ENCODE data around the gene ARL13B. TPM values are rescaled to one million over a fixed set of nuclear protein-coding genes. Genes with fewer than 3 reads are reported as not detected.
"Not testable (repeated sequence)": the region's sequence is repeated elsewhere in the genome, so short reads cannot be mapped to it uniquely, and the experiment has no call there.

The ARL13B gene
- 8.9 TPM for polyA plus RNA-seq (2013, experiment 1 of 2; ENCODE audit: insufficient read length)
- polyA plus RNA-seq (2013, experiment 2 of 2; ENCODE audit: insufficient read length) = 10.6 TPM

- peak; percentile 98 for DNase-seq
Measured at GRCh38 chr3:93979850-93980676, at the start of gene ARL13B. Gene ARL13B, plus strand, starts transcription at chr3:93980155. Its CDS starts 269 bp downstream, at chr3:93980424.

GRCh38 chr3:93931597-93932229, 48.2 kb upstream of the ARL13B start:
- DNase-seq = no peak

GRCh38 chr3:93934366-93935046, 45.4 kb upstream of the ARL13B start:
- no peak for DNase-seq

- no peak for DNase-seq
Measured at GRCh38 chr3:93936549-93936948, 43.4 kb upstream of the ARL13B start.

GRCh38 chr3:93937485-93937884, 42.5 kb upstream of the ARL13B start:
- not testable (repeated sequence) for DNase-seq

- not testable (repeated sequence) for DNase-seq
Measured at GRCh38 chr3:93949958-93950357, 30.0 kb upstream of the ARL13B start.

GRCh38 chr3:93961026-93961425, 18.9 kb upstream of the ARL13B start:
- no peak for DNase-seq

- DNase-seq = no peak
Measured at GRCh38 chr3:93961489-93961888, 18.5 kb upstream of the ARL13B start.

- no peak for DNase-seq
Measured at GRCh38 chr3:93962798-93963197, 17.2 kb upstream of the ARL13B start.

GRCh38 chr3:93965106-93965505, 14.8 kb upstream of the ARL13B start:
- not testable (repeated sequence) for DNase-seq

GRCh38 chr3:93969443-93969842, 10.5 kb upstream of the ARL13B start:
- peak; percentile 48 for DNase-seq

GRCh38 chr3:93969997-93970396, 10.0 kb upstream of the ARL13B start:
- DNase-seq = no peak

GRCh38 chr3:93973131-93974126, 6.5 kb upstream of the ARL13B start, which contains the start of gene PROS1:
Gene PROS1, minus strand, starts transcription at chr3:93973896. Its CDS starts 147 bp downstream, at chr3:93973749.
- peak; percentile 72 for DNase-seq

- no peak for DNase-seq
Measured at GRCh38 chr3:93981649-93982048, 1.7 kb downstream of the ARL13B start.

GRCh38 chr3:93983408-93983807, 3.5 kb downstream of the ARL13B start:
- DNase-seq = no peak

GRCh38 chr3:93984618-93985017, 4.7 kb downstream of the ARL13B start:
- DNase-seq = no peak

GRCh38 chr3:93988283-93988682, 8.3 kb downstream of the ARL13B start:
- peak; percentile 15 for DNase-seq

GRCh38 chr3:93988764-93989163, 8.8 kb downstream of the ARL13B start:
- no peak for DNase-seq

GRCh38 chr3:93989241-93989640, 9.3 kb downstream of the ARL13B start:
- DNase-seq = peak; percentile 20

- DNase-seq = no peak
Measured at GRCh38 chr3:93991631-93992030, 11.7 kb downstream of the ARL13B start.

GRCh38 chr3:93992207-93992606, 12.3 kb downstream of the ARL13B start:
- no peak for DNase-seq

GRCh38 chr3:93994056-93994455, 14.1 kb downstream of the ARL13B start:
- no peak for DNase-seq

Data from fibroblast of skin of scalp (primary cell).